UCSD-AML1 (cell line): ENCODE measurements around the gene GLG1.
"Not testable (repeated sequence)": the region's sequence is repeated elsewhere in the genome, so short reads cannot be mapped to it uniquely, and the experiment has no call there.

Experiments
- DNase-seq: peaks from one replicate; lab custom pipeline; 2025; ENCODE audit not compliant: unreplicated experiment; lab: John Stamatoyannopoulos, UW

GLG1 gene

GRCh38 chr16:74542911-74543578, 63.9 kb downstream of the GLG1 start:
- DNase-seq = not testable (repeated sequence)

GRCh38 chr16:74540663-74541062, 66.3 kb downstream of the GLG1 start:
- DNase-seq = not testable (repeated sequence)

GRCh38 chr16:74538801-74539200, 68.1 kb downstream of the GLG1 start:
- not testable (repeated sequence) for DNase-seq

GRCh38 chr16:74537746-74538145, 69.2 kb downstream of the GLG1 start:
- DNase-seq = not testable (repeated sequence)

GRCh38 chr16:74534650-74535049, 72.3 kb downstream of the GLG1 start:
- not testable (repeated sequence) for DNase-seq

GRCh38 chr16:74524926-74525325, 82.0 kb downstream of the GLG1 start:
- no peak for DNase-seq

GRCh38 chr16:74524117-74524516, 82.8 kb downstream of the GLG1 start:
- DNase-seq = no peak

GRCh38 chr16:74523706-74524105, 83.2 kb downstream of the GLG1 start:
- not testable (repeated sequence) for DNase-seq

GRCh38 chr16:74522160-74522559, 84.8 kb downstream of the GLG1 start:
- DNase-seq = no peak

- DNase-seq = no peak
These were observed 85.2 kb downstream of the GLG1 start for GRCh38 chr16:74521691-74522090.

- not testable (repeated sequence) for DNase-seq
These were observed 88.0 kb downstream of the GLG1 start for GRCh38 chr16:74518934-74519333.

- DNase-seq = no peak
These were observed 95.0 kb downstream of the GLG1 start for GRCh38 chr16:74511961-74512360.

- DNase-seq = no peak
These were observed 101.9 kb downstream of the GLG1 start for GRCh38 chr16:74505011-74505410.

- no peak for DNase-seq
These were observed 103.5 kb downstream of the GLG1 start for GRCh38 chr16:74503412-74503811.

- DNase-seq = no peak
These were observed 105.1 kb downstream of the GLG1 start for GRCh38 chr16:74501484-74502478.

- no peak for DNase-seq
These were observed 106.0 kb downstream of the GLG1 start for GRCh38 chr16:74500907-74501306.

GRCh38 chr16:74499114-74499513, 107.8 kb downstream of the GLG1 start:
- no peak for DNase-seq

GRCh38 chr16:74497761-74498160, 109.2 kb downstream of the GLG1 start:
- no peak for DNase-seq

- DNase-seq = no peak
These were observed 110.9 kb downstream of the GLG1 start for GRCh38 chr16:74496054-74496453.

- DNase-seq = no peak
These were observed 113.9 kb downstream of the GLG1 start for GRCh38 chr16:74492976-74493375.

- no peak for DNase-seq
These were observed 119.0 kb downstream of the GLG1 start for GRCh38 chr16:74487634-74488495.
